HUES6 (cell line): ENCODE data around the gene PLAAT2.
"Not testable (repeated sequence)": the region's sequence is repeated elsewhere in the genome, so short reads cannot be mapped to it uniquely, and the experiment has no call there.

Source experiments
- H3K27ac ChIP-seq: 2 replicates; pipeline ENCODE4 v1.7.0; 2013; ENCODE audit warnings: low read depth, mild to moderate bottlenecking, low read length, inconsistent platforms
- H3K27me3 ChIP-seq: 2 replicates; pipeline ENCODE4 v1.6.1; 2013; ENCODE audit warnings: low read length; ENCODE audit not compliant: control insufficient read depth, insufficient read depth
- H3K36me3 ChIP-seq: 2 replicates; pipeline ENCODE4 v1.6.1; 2013; ENCODE audit warnings: low read length; ENCODE audit not compliant: control insufficient read depth, insufficient read depth
- H3K4me1 ChIP-seq: 2 replicates; pipeline ENCODE4 v1.6.1; 2013; ENCODE audit warnings: low read length; ENCODE audit not compliant: control insufficient read depth, insufficient read depth
- H3K4me3 ChIP-seq: 2 replicates; pipeline ENCODE4 v1.5.1; 2013; ENCODE audit warnings: low read depth, low read length
- H3K9ac ChIP-seq: one replicate; pipeline ENCODE4 v1.6.1; 2013; ENCODE audit warnings: mild to moderate bottlenecking, low read length
- H3K9me3 ChIP-seq: 2 replicates; pipeline ENCODE4 v1.6.1; 2013; ENCODE audit warnings: low read depth, low read length; ENCODE audit not compliant: control insufficient read depth, insufficient read depth

The PLAAT2 gene

DNA sequence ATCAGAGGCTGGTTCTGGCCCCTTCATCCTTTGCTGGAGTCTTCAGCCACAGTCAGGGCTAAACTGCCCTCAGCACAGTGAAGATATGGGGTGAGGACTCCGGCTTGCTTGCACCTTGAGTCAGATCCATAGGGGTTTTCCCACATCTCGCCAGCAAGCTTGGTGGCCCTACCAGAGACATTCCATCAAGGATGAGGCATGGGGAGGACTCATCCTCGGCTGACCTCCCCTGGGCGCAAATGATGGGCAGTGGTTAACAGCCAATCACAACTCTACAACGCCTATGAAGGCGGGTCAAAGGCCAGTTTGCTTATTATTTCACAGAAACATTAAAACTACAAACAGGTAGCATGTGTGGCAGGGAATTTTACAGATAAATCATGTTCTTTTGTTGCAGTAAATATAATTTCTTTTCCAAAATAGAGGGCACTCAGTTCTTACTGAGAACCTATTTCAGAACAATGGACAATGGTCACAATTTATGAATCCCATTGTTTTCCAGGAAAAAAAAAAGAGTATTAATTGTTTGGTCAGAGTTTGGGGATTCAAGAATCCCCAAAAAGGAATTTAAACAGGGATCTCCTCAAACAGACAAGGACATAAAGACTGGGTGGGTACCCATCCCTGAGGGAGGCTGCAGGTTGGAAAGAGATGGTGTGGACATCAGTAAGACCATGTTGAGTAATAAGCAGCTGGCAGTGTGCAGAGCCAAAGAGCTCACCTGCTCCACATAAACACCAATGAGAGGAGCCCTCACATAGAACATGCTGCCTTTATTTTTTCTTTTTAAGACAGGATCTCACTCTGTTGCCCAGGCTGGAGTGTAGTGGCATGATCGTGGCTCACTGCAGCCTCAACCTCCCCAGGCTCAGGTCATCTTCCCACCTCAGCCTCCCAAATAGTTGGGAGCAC, 36.3 kb upstream of the PLAAT2 start:
- peaks cover 8% of the 10 kb centered on the region; the same call in 1 of the 2 replicates for H3K4me1 ChIP-seq
- H3K27ac ChIP-seq, result no peak overlapping the region

DNA sequence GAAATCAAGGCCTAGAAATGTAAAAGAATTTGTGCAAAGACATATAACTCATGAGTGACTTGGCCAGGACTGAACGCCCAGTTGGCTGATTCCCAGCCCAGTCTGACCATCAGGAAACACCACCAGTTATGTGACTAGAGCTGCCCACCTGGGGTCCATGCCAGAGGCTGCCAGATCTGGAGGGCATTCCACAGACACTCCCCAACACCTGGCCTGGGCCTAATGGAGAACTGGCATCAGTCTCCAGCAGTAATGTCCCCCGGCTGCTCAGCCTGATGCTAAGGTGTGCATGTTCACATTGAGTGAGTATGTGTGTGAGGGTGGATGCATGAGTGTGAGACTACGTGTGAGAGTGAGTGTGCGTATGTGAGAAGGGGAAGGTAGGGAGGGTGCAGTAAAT, 35.4 kb upstream of the PLAAT2 start:
- peaks cover 59% of the 10 kb centered on the region for H3K36me3 ChIP-seq
- no peaks in the 10 kb centered on the region for H3K27me3 ChIP-seq
- no peak overlapping the region for H3K9ac ChIP-seq
- H3K27ac ChIP-seq, result no peak overlapping the region
- H3K9me3 ChIP-seq, result peaks cover 5% of the 10 kb centered on the region
- H3K4me1 ChIP-seq, result 0 out of 2 replicates have a peak, but pooled peaks cover 4% of the 10 kb centered on the region
- H3K4me3 ChIP-seq, result no peak overlapping the region

More for the DNA sequence above, 36.3 kb upstream of the PLAAT2 start:
- peaks cover 51% of the 10 kb centered on the region for H3K36me3 ChIP-seq
- peaks cover 5% of the 10 kb centered on the region for H3K9me3 ChIP-seq
- H3K27me3 ChIP-seq, result no peaks in the 10 kb centered on the region
- H3K4me3 ChIP-seq, result no peak overlapping the region
- no peak overlapping the region for H3K9ac ChIP-seq

DNA sequence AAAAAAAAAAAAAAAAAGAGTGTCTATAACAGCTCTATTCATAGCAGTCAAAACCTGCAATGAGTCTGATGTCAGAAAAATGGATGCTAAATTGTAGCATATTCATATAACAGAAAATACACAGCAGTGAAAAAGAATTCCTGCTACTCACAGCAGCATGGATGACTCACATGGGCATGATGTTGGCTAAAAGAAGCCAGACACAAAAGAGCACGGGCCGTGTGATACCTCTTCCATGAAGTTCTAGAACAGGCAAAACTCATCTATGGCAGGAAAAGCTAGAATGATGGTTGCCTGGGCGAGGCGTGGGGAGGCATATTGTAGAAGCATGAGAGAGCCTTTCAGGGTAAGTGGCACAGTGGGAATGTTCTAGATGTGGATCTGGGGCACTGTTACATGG, 32.1 kb upstream of the PLAAT2 start:
- Histone ChIP-seq H3K27me3 (no peaks in the 10 kb centered on the region), H3K4me3 (no peak overlapping the region), H3K36me3 (peaks cover 91% of the 10 kb centered on the region), H3K9ac (no peak overlapping the region), H3K4me1 (no peaks in the 10 kb centered on the region), H3K27ac (no peak overlapping the region), H3K9me3 (peaks cover 5% of the 10 kb centered on the region)

DNA sequence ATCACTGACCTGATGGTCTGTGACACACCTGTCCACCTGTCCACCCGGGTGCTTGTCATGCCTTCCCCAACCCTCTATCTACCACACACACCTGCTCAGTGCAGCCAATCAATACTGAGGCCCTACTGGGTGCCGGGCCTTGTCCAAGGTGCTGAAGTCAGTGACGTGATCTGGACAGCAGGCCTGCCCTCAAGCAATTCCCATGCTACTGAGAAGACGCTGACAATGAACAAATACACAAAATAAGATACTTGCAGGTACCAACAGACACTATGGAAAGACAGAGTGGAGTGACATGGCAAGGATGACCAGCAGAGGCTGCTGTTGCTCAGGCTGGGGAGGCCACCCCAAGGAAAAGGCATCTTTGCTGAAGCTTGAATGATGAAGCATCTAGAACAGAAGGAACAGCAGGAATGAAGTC, 29.8 kb upstream of the PLAAT2 start:
- Histone ChIP-seq H3K9me3 (peaks cover 5% of the 10 kb centered on the region), H3K36me3 (peaks cover 93% of the 10 kb centered on the region), H3K4me1 (no peaks in the 10 kb centered on the region), H3K9ac (no peak overlapping the region), H3K27ac (no peak overlapping the region), H3K4me3 (no peak overlapping the region), H3K27me3 (no peaks in the 10 kb centered on the region)

DNA sequence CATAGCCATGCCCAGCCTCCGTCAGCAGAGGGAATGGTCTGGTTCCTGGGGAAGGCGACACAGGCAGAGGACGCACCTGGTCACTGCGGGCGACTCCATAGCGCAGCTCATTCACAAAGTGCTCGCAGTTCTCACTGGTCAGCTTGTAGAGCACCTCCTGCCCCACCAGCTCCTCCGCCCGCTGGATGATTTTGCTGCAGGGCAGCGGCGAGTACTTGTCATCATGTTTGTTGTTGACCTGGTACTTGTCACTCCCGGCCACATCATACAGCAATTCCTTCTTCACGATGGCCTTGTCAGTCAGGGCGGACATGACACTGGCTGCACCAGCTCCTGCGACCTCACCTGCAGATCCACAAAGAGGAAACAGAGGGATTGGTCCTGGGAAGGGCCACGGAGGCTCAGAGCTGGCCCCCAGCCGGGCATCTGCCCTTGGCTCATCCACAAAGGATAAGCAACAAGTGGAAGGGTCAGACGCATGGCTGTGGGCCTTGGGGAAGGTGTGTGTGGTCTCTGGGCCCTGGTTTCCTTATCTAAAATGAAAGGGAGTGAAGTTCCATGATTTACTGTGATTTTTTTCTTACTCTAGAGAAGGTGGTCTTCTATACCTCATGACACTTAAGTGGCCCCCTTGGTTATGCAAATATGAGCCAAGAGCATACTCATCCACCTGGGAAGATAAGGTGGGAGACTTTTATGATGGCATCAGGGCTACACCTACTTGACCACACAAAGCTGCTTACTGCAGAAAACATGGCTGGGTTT, 27.0 kb upstream of the PLAAT2 start:
- no peak overlapping the region for H3K27ac ChIP-seq
- H3K9me3 ChIP-seq, result no peaks in the 10 kb centered on the region
- H3K27me3 ChIP-seq, result no peaks in the 10 kb centered on the region
- peaks cover 93% of the 10 kb centered on the region for H3K36me3 ChIP-seq
- H3K9ac ChIP-seq, result no peak overlapping the region
- H3K4me1 ChIP-seq, result no peaks in the 10 kb centered on the region
- no peak overlapping the region for H3K4me3 ChIP-seq

DNA sequence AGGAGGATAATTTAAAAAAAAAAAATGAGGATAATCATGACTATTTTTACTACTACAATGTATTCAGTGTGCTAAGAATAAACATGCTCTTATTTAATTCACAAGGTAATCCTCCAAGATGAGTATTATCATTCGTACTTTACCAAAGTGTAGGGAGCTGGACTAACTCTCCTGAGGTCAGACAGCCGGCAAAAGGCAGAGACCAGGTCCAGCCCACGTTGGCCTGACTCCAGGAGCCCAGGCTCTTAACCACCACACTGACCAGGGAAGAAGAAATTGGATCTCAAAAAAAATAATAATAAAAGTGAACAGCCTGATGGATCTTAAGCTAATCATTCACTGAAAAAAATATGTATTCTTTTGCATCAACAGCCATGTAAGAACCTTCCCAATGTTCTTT, 25.8 kb upstream of the PLAAT2 start:
- H3K36me3 ChIP-seq, result peaks cover 95% of the 10 kb centered on the region
- H3K9ac ChIP-seq, result no peak overlapping the region
- no peaks in the 10 kb centered on the region for H3K27me3 ChIP-seq
- H3K27ac ChIP-seq, result no peak overlapping the region
- no peaks in the 10 kb centered on the region for H3K9me3 ChIP-seq
- no peak overlapping the region for H3K4me3 ChIP-seq
- no peaks in the 10 kb centered on the region for H3K4me1 ChIP-seq

DNA sequence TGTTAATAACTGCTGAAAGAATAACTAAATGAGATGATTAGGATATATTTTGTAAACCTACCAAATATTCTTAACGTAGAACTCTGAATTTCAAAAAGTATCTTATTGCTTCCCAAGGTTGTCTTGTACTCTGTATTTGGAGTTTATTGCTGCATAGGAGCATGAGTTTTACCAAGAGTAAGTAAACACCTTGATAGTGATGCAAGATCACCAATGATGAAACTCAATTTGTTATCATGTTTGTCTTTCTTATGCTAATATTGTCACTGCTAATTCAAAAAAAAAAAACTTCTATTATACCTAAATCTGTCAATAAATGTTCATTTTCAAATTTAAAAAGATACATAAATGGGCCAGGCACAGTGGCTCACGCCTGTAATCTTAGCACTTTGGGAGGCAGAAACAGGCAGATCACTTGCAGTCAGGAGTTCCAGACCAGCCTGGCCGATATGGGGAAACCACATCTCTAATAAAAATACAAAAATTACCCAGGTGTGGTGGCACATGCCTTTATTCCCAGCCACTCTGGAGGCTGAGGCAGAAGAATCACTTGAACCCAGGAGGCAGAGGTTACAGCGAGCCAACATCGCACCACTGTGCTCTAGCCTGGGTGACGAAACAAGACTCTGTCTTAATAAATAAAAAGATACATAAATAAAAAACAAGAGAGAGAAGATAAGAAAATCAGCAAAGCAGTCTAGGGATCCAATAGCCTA, 23.4 kb upstream of the PLAAT2 start:
- Histone ChIP-seq H3K27ac (no peak overlapping the region), H3K36me3 (peaks cover 95% of the 10 kb centered on the region), H3K27me3 (no peaks in the 10 kb centered on the region), H3K9me3 (peaks cover 20% of the 10 kb centered on the region), H3K4me3 (no peak overlapping the region), H3K9ac (no peak overlapping the region), H3K4me1 (no peaks in the 10 kb centered on the region)

DNA sequence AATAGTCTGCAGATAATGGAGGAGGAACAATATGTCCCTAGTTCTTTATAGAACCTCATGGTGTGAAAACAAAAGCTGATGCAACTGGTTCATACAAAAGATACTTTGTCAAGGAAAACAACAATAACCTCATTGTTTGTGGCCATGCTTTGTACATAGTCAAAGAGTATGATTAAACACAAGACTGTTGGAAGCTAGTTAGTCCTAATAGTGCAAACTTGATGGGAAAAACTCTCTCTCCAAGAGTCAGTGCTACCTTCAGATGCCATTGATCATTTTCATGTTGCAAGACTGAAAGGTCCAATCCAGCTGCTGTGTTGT, 20.1 kb upstream of the PLAAT2 start:
- Histone ChIP-seq H3K36me3 (peaks cover 81% of the 10 kb centered on the region), H3K27ac (no peak overlapping the region), H3K4me3 (no peak overlapping the region)

DNA sequence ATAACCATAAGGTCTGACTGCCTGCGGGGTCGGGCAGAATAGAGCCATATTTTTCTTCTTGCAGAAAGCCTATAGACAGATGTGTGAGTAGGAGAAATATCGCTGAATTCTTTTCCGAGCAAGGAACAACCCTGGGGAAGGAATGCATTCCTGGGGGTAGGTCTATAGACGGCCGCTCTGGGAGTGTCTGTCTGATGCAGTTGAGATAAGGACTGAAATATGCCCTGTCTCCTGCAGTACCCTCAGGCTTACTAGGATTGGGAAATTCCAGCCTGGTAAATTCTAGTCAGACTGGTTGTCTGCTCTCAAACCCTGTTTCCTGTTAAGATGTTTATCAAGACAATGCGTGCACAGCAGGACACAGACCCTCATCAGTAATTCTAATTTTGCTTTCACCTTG, 18.0 kb upstream of the PLAAT2 start:
- not testable (repeated sequence) for H3K4me1 ChIP-seq, H3K27me3 ChIP-seq, H3K9ac ChIP-seq, H3K4me3 ChIP-seq, H3K27ac ChIP-seq
- H3K9me3 ChIP-seq, result peaks cover 34% of the 10 kb centered on the region
- H3K36me3 ChIP-seq, result peaks cover 77% of the 10 kb centered on the region

More for the DNA sequence above, 20.1 kb upstream of the PLAAT2 start:
- no peaks in the 10 kb centered on the region for H3K27me3 ChIP-seq
- H3K4me1 ChIP-seq, result no peaks in the 10 kb centered on the region
- peaks cover 34% of the 10 kb centered on the region for H3K9me3 ChIP-seq
- no peak overlapping the region for H3K9ac ChIP-seq

DNA sequence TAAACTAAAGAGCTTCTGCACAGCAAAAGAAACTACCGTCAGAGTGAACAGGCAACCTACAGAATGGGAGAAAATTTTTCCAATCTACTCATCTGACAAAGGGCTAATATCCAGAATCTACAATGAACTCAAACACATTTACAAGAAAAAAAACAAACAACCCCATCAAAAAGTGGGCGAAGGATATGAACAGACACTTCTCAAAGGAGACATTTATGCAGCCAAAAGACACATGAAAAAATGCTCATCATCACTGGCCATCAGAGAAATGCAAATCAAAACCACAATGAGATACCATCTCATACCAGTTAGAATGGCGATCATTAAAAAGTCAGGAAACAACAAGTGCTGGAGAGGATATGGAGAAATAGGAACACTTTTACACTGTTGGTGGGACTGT, 15.7 kb upstream of the PLAAT2 start:
- H3K27ac ChIP-seq, H3K4me3 ChIP-seq, H3K27me3 ChIP-seq, H3K9ac ChIP-seq, H3K4me1 ChIP-seq: not testable (repeated sequence)
- Histone ChIP-seq H3K36me3 (peaks cover 77% of the 10 kb centered on the region), H3K9me3 (peaks cover 34% of the 10 kb centered on the region)
